GDM1 (cell line): ENCODE measurements around the gene MSRB2.
"Not testable (repeated sequence)": the region's sequence is repeated elsewhere in the genome, so short reads cannot be mapped to it uniquely, and the experiment has no call there.

Experiments used
- DNase-seq: peaks from one replicate; lab custom pipeline; 2025; lab: John Stamatoyannopoulos, UW

The MSRB2 gene

GRCh38 chr10:23070092-23070912 is 25.1 kb upstream of the MSRB2 start:
- not testable (repeated sequence) for DNase-seq

- DNase-seq, result no peak
Measured at GRCh38 chr10:23070913-23071218, 24.5 kb upstream of the MSRB2 start.

- not testable (repeated sequence) for DNase-seq
Measured at GRCh38 chr10:23072593-23072992, 22.8 kb upstream of the MSRB2 start.

- no peak for DNase-seq
Measured at GRCh38 chr10:23073527-23073926, 21.9 kb upstream of the MSRB2 start.

- no peak for DNase-seq
Measured at GRCh38 chr10:23075672-23076071, 19.7 kb upstream of the MSRB2 start.

- no peak for DNase-seq
Measured at GRCh38 chr10:23078114-23078513, 17.3 kb upstream of the MSRB2 start.

- no peak for DNase-seq
Measured at GRCh38 chr10:23079700-23080099, 15.7 kb upstream of the MSRB2 start.

GRCh38 chr10:23080262-23080661 is 15.1 kb upstream of the MSRB2 start:
- DNase-seq, result no peak

- DNase-seq, result no peak
Measured at GRCh38 chr10:23081221-23081750, 14.1 kb upstream of the MSRB2 start.

- DNase-seq, result peak; percentile 2
Measured at GRCh38 chr10:23081891-23082290, 13.5 kb upstream of the MSRB2 start.

- DNase-seq, result no peak
Measured at GRCh38 chr10:23088609-23089008, 6.8 kb upstream of the MSRB2 start.

- no peak for DNase-seq
Measured at GRCh38 chr10:23094786-23095403, 484 bp upstream of the MSRB2 start.

- DNase-seq, result peak; percentile 52
Measured at GRCh38 chr10:23095966-23096801, 805 bp downstream of the MSRB2 start.

GRCh38 chr10:23096802-23097549 is 1.6 kb downstream of the MSRB2 start:
- no peak for DNase-seq

- DNase-seq, result no peak
Measured at GRCh38 chr10:23099079-23099478, 3.7 kb downstream of the MSRB2 start.

GRCh38 chr10:23099816-23100215 is 4.4 kb downstream of the MSRB2 start:
- no peak for DNase-seq

GRCh38 chr10:23100331-23101030 is 5.1 kb downstream of the MSRB2 start:
- DNase-seq, result peak; percentile 4

- no peak for DNase-seq
Measured at GRCh38 chr10:23106331-23107072, 11.1 kb downstream of the MSRB2 start.

- DNase-seq, result no peak
Measured at GRCh38 chr10:23110722-23111516, 15.5 kb downstream of the MSRB2 start.
